Activated naive CD4-positive, alpha-beta T cell treated with anti-CD3 and anti-CD28 coated beads, Interleukin-2, amount 50 U/mL, for 16 hours (primary cell): Measurements from ENCODE around the gene FAM241B.

Experiments
- DNase-seq: peaks from one replicate; pipeline ENCODE4 v3.0.0-alpha.2; 2020

Gene FAM241B, protein sequence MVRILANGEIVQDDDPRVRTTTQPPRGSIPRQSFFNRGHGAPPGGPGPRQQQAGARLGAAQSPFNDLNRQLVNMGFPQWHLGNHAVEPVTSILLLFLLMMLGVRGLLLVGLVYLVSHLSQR

GRCh38 chr10:69629897-69630650 lies at the start of gene FAM241B:
Gene FAM241B, plus strand, starts transcription at chr10:69630247. Its CDS starts 1,497 bp downstream, at chr10:69631744.
- peak; percentile 75 for DNase-seq

DNA sequence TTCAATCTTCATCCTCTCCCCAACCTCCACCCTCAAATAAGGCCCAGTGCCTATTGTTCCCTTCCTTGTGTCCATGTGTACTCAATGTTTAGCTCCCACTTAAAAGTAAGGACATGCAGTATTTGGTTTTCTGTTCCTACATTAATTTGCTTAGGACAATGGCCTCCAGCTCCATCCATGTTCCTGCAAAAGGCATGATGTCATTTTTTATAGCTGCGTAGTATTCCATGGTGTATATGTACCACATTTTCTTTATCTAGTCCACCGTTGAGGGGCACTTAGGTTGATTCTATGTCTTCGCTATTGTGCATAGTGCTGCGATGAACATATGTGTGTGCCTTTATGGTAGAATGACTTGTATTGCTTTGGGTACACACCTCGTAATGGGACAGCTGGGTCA lies 49.6 kb upstream of the FAM241B start:
- no peak for DNase-seq

- DNase-seq: no peak
Observed at GRCh38 chr10:69583106-69583505, 46.9 kb upstream of the FAM241B start.

- DNase-seq: no peak
Observed at GRCh38 chr10:69584624-69585023, 45.4 kb upstream of the FAM241B start.

DNA sequence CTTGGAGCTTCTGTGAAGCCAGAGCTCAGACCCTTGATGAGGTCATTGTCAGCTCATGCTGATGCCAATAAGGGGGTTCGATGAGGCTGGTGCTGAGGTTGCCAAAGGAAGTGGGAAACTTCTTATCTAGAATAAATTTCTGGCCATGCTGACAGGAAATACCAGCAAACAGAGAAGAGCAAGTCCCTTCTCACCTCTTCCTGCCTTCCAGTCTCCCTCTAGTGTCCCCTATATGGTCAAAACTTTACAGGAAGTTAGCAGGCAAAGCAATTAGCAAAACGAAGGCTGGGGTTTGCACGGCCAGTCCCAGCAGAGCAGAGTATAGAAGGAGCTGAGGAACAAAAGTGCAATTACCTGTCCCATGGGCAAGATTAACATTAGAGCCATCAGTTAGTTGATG lies 41.7 kb upstream of the FAM241B start:
- no peak for DNase-seq

- no peak for DNase-seq
Observed at GRCh38 chr10:69600761-69601330, 29.2 kb upstream of the FAM241B start.

DNA sequence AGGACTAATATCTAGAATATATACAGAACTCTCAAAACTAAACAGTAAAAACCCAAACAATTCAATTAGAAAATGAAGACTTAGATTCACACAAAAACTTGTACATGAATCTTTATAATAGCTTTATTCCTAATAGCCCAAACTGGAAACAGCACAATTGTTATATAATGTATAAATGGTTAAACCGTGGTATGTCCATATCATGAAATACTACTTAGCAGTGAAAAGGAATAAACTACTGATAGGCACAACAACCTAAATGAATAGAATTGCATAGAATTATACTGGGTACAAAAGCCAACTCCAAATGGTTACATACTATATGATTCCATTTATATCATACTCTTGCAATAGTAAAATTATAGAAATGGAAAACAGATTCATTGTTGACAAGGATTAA lies 21.0 kb upstream of the FAM241B start:
- DNase-seq: no peak

DNA sequence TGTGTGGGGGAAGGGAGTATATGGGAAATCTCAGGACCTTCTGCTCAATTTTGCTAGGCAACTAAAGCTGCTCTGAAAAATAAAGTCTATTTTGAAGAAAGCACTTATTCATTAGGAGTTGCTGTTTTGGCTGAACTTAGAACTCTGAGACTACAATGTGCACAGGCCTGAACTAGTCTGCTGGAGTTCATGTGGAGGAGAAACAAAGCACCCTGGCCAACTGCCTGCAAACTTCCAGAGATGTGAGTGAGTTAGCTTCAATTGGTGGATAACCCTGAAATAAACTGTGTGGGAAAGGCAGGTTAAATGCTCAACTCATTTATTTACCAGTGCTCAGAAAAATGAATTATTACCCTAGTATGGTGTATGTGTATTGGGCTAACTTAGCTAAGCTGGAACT lies 17.3 kb upstream of the FAM241B start:
- DNase-seq: no peak

DNA sequence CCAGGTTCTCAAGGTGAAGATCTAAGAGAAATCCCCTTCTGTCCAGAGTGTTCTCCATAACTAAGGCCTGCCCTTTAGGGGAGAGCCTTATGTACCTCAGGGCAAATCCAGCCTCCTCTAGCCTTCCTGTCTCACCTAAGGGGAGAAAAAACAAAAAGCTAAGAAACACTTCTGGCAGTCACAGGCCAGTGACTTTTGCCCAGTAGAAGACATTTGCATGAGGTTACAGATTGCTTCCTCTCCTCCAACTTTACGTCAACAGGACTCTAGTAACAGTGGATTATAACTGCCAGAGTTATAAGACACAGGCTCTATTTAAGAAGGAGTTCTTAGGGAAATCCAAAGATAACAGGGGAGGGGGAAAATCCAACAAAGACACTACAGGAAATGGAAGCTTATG lies 15.9 kb upstream of the FAM241B start:
- DNase-seq: no peak

GRCh38 chr10:69616358-69616757 lies 13.7 kb upstream of the FAM241B start:
- no peak for DNase-seq

DNA sequence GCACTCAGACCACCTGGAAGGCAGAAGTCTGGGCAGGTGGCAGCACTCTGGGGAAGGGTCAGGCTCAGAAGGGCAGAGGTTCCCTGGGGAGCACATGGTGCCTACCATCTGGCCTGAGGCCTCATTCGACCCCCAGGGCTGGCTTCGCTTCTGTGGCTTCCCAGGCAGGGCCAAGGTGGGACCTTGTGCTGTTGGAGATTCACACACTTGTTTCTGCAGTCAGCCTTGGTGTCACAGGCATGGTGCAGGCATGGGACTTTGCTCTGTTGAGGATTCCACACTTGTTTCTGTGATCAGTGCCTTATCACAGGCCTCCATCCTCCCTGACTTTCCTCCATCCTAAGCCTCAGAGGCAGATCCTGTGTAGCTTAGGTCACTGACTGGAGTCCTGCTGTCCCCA lies 11.3 kb upstream of the FAM241B start:
- no peak for DNase-seq

GRCh38 chr10:69619626-69620025 lies 10.4 kb upstream of the FAM241B start:
- DNase-seq: no peak

DNA sequence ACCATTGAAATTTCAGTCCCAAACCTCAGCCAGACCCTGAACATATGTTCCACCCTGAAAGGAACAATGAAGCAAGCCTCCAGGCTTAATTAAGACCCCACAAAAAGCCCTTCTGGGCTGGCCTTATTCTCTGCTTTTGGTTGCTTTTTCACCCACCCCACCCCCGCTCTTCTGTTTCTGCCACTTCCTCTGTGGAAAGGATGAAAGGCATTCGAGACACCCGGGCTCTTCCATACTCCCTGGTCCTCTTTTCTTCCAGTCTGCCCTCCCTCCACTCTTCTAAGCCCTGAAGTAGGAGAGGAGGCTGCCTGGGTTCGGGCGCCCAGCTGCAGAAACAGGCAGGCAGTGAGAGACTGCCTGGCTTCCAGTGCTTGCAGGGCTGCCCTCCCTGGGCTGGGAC lies 9.4 kb upstream of the FAM241B start:
- no peak for DNase-seq

GRCh38 chr10:69624245-69624786 lies 5.7 kb upstream of the FAM241B start:
- DNase-seq: no peak

DNA sequence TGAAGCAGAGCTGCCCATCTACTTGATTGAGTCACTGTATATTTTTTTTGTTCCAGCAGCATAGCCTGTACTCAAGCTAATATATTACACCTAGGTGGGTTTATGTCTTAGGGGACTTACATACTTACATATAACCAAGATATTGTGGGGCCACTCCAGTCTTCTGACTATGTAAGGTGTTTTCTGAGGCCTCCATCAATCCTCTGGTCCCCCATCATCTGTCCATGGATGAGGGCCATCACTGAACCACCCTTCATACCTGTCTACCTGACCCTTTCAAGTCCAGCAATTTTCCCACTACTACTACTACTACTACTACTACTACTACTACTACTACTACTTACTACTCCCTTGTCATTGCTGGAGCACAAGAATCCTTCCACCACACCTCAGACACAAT lies 3.2 kb upstream of the FAM241B start:
- DNase-seq: no peak

GRCh38 chr10:69628891-69629290 lies 1.2 kb upstream of the FAM241B start:
- no peak for DNase-seq

DNA sequence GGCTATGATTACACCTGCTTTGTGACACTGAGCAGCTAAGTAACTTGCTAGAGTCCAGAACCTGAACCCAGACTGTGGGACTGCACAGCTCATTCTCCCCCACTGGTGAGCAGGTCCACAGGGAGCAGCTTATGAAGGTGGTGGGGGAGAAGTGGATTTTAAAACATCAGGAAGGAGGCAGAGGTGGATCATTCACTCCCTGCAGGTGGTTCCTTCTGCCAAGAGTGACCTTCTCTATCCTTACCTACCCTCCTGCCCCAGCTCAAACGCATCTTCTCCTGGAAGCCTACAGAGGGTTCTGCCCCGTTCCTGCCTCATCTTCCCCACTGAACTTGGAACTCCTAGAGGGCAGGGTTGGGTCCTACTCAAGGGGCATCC lies 539 bp upstream of the FAM241B start:
- no peak for DNase-seq

DNA sequence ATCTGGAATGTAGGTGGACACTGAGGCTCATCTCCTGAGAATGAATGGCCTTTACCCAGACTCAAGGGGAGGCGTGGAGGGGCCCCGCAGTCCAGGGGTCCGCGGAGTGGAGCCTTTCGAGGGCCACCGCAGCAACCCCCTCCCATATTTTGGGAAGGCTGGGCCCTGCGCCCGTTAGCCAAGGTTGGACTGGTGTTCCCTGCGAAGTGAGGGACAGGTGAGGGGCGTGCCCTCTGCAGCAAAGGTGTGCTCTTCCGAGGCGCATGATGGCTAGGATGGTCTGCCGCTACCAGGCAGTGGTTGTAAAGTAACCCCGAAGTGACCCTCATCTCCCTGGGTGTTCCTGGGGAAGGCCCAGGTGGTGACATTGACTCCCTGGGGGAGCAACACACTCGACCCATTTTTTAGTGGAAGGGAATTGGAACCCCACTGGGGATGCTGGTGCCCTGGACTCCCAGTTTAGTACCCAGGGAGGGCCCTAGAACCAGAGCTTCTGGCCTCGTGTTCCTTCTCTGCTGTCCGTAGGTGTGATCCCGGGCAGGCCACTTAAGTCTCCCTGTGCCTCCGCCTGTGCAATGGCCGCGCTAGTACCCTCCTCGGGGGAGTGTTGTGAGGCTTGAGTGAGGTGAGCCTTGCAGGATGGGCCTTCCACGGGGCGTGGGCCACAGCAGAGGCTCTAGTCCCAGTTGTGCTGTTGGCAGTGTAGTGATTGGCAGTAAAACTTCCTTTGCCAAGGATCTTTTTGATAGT lies 779 bp downstream of the FAM241B start:
- DNase-seq: no peak

GRCh38 chr10:69631566-69631965 lies 1.5 kb downstream of the FAM241B start:
- DNase-seq: no peak

GRCh38 chr10:69632516-69633199 lies 2.6 kb downstream of the FAM241B start:
- no peak for DNase-seq

DNA sequence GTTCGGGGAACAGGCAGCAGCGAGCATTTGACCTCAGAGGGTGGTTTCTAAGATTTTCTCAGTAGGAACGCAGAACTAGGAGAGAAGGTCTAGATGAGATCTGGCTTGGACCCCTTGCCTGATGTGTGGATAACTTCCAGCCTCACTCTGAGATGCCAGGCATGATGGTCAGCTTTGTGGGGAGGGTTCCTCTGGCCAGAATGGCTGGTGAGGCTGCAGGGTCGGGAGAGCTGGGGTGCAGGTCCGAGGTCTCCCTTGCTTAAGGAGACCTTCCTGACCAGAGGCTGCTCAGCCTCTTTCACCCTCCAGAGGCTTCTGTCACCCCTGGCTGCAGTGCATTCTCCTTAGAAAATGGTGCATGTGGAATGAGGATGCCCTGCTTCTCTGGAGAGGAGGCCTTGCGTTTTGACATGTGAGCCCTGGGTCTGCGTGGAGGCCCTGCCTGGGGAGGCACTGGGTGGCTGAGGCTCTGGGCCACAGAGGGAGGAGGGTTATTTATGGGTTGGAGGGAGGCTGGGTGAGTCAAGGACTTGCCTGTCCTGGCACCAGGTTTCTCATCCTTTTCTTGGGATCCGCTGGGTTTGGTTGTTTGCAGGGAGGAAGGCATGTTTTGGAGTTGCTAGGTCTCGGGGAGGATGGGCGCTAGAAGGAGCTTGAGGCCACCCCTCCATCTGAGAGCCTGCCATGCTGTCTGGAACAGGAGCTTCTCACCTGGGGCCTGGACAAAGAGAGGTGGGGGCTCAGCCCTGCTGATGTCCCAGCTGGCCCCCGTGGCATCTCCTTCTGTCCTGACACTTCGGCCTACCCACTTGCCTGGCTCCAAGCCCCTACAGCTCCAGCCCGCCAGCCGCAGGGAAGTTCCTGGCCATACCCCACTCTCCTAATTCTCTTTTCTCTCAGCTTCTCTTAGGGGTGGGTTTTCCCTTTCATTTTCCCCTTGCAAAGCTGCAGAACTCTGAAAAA lies 3.9 kb downstream of the FAM241B start:
- DNase-seq: no peak
